Fibroblast of skin of abdomen (primary cell): ENCODE results near the gene TULP3. TPM values are rescaled to one million over a fixed set of nuclear protein-coding genes. Genes with fewer than 3 reads are reported as not detected.
A peak's percentile ranks its signal among the peaks of the same experiment; 100 is the strongest.
"Not testable (repeated sequence)": the region's sequence is repeated elsewhere in the genome, so short reads cannot be mapped to it uniquely, and the experiment has no call there.

Experiments used
- DNase-seq: peaks from one replicate; pipeline ENCODE4 v3.0.0-alpha.2; 2013
- polyA plus RNA-seq, 2 experiments: library from polyadenylated mRNA; unstranded; fragments of 120-200 nt; gene quantifications; one replicate each; pipeline ENCODE4 v1.2.1, GENCODE V29; 2013; ENCODE audit not compliant: insufficient read length in 2 of 2

TULP3 gene
- polyA plus RNA-seq (2013, experiment 1 of 2; ENCODE audit: insufficient read length) = 34.1 TPM
- polyA plus RNA-seq (2013, experiment 2 of 2; ENCODE audit: insufficient read length) = 32.2 TPM

GRCh38 chr12:2890388-2891239 lies at the start of gene TULP3:
TULP3 (plus strand) TSS chr12:2890891; CDS start chr12:2890948, 57 bp downstream.
- peak; percentile 98 for DNase-seq

- DNase-seq = no peak
Observed at GRCh38 chr12:2841056-2841650, 49.5 kb upstream of the TULP3 start.

- no peak for DNase-seq
Observed at GRCh38 chr12:2842948-2843347, 47.7 kb upstream of the TULP3 start.

GRCh38 chr12:2844786-2845185 lies 45.9 kb upstream of the TULP3 start:
- peak; percentile 29 for DNase-seq

GRCh38 chr12:2845280-2845679 lies 45.4 kb upstream of the TULP3 start:
- DNase-seq = peak; percentile 75

GRCh38 chr12:2851931-2852330 lies 38.8 kb upstream of the TULP3 start:
- no peak for DNase-seq

GRCh38 chr12:2853626-2854025 lies 37.1 kb upstream of the TULP3 start:
- DNase-seq = peak; percentile 80

GRCh38 chr12:2854669-2855453 lies 35.8 kb upstream of the TULP3 start:
- DNase-seq = no peak

- DNase-seq = no peak
Observed at GRCh38 chr12:2855546-2855945, 35.1 kb upstream of the TULP3 start.

GRCh38 chr12:2856051-2856450 lies 34.6 kb upstream of the TULP3 start:
- DNase-seq = no peak

- DNase-seq = no peak
Observed at GRCh38 chr12:2857021-2857431, 33.7 kb upstream of the TULP3 start, which contains the start of gene TEX52. TEX52 (minus strand) TSS chr12:2857039; CDS start chr12:2857026, 13 bp downstream.

GRCh38 chr12:2857576-2857975 lies 33.1 kb upstream of the TULP3 start:
- no peak for DNase-seq

- no peak for DNase-seq
Observed at GRCh38 chr12:2858334-2858733, 32.4 kb upstream of the TULP3 start.

GRCh38 chr12:2858944-2859421 lies 31.7 kb upstream of the TULP3 start:
- no peak for DNase-seq

- no peak for DNase-seq
Observed at GRCh38 chr12:2860170-2860569, 30.5 kb upstream of the TULP3 start.

- DNase-seq = no peak
Observed at GRCh38 chr12:2862876-2863275, 27.8 kb upstream of the TULP3 start.

GRCh38 chr12:2863402-2863801 lies 27.3 kb upstream of the TULP3 start:
- DNase-seq = not testable (repeated sequence)

- DNase-seq = no peak
Observed at GRCh38 chr12:2864198-2864597, 26.5 kb upstream of the TULP3 start.

- DNase-seq = peak; percentile 16
Observed at GRCh38 chr12:2868986-2869632, 21.6 kb upstream of the TULP3 start.

- no peak for DNase-seq
Observed at GRCh38 chr12:2876431-2877046, 14.2 kb upstream of the TULP3 start.

GRCh38 chr12:2877047-2877952 lies 13.4 kb upstream of the TULP3 start, which contains the start of the genes FOXM1 and RHNO1:
FOXM1 (minus strand) TSS chr12:2877174; CDS start chr12:2874478, 2,696 bp downstream.
RHNO1 (plus strand) TSS chr12:2877223; CDS start chr12:2885367, 8,144 bp downstream.
- DNase-seq = peak; percentile 86
